Activated effector memory CD4-positive, alpha-beta T cell treated with anti-CD3 and anti-CD28 coated beads, Interleukin-2, amount 50 U/mL, for 16 hours (primary cell): ENCODE data around the gene TRAPPC10.

Source experiments
- DNase-seq: peaks from one replicate; pipeline ENCODE4 v3.0.0-alpha.2; 2020

TRAPPC10 gene

GRCh38 chr21:44011579-44012473, at the start of gene TRAPPC10:
Gene TRAPPC10, plus strand, starts transcription at chr21:44012309. Its CDS starts 185 bp downstream, at chr21:44012494.
- peak; percentile 93 for DNase-seq

- DNase-seq, result no peak
Observed at GRCh38 chr21:43965911-43966585, 46.1 kb upstream of the TRAPPC10 start.

GRCh38 chr21:43966946-43967512, 45.1 kb upstream of the TRAPPC10 start:
- no peak for DNase-seq

- DNase-seq, result no peak
Observed at GRCh38 chr21:43967981-43968380, 44.1 kb upstream of the TRAPPC10 start.

GRCh38 chr21:43968410-43969114, 43.5 kb upstream of the TRAPPC10 start:
- DNase-seq, result no peak

GRCh38 chr21:43969115-43969444, 43.0 kb upstream of the TRAPPC10 start:
- DNase-seq, result no peak

- no peak for DNase-seq
Observed at GRCh38 chr21:43970551-43970950, 41.6 kb upstream of the TRAPPC10 start.

DNA sequence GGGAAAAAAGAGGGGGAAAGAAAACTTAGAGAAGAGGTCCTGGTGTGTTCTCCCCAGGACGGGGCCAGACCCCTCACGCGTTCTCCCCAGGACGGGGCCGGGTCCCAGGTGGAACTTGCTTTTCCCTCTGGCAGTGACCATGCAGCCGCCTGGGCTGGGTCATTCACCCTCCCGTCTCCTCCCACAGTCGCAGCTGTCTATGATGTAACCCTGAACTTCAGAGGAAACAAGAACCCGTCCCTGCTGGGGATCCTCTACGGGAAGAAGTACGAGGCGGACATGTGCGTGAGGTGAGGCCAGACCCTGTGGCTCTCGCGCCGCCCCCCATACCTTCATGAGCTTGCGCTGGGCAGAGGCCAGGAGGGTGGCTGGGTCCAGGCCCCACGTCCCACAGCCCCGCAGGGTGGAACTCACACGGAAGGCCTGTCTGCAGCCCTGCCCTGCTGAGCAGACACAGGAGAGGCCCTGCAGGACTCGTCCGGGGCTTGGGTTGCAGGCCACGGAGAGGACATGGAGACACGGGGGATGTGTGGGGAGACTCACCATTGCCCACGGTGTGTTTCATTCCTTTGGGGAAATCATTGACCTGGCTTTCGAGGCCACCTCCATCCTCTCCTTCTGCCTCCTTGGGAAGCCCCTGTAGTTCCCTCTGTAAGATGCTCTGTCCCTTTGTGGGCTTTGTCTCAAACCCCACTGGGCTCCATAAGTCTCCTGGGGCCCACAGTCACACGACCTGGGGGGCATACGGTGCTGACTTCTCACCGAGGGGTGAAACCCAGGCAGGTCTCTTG, 40.7 kb upstream of the TRAPPC10 start:
- DNase-seq, result no peak

- DNase-seq, result no peak
Observed at GRCh38 chr21:43971992-43972255, 40.2 kb upstream of the TRAPPC10 start.

DNA sequence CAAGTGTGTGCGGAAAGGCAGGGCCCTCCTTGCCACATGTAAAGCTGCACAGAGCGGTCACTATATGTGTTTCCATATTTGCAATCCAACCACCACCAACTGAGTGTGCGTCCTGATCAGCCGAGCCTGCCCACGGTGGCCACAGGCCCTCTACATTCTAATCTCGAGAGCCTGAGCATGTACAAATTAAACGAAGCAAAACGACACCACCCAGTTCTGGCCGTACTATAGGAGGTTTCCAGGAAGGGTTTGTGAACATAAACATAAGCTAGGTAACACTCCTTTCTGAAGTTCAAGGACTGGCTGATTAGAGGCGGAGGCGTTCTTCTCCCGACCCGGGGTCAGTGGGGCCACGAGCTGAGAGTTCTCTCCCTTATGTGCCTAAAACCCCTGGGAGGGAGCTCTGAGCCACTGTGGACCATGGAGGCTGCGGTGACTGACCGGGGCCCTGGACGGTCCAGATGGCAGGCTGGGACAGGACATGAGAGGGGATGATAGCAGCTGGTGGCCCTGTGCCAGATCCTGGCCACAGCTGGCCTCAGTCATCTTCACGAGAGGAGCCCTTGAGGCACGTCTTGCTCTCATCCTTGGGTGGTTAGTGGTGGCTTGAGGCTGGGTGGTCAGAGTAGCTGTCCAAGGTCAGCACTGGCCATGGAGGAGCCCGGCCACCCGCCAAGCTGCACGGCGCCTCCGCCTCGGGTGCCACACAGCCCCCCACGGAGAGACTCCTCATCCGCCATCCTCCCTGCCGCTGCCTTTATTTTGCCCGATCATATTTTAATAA, 39.1 kb upstream of the TRAPPC10 start:
- no peak for DNase-seq

GRCh38 chr21:43973634-43973955, 38.5 kb upstream of the TRAPPC10 start:
- no peak for DNase-seq

- no peak for DNase-seq
Observed at GRCh38 chr21:43974791-43975468, 37.2 kb upstream of the TRAPPC10 start.

GRCh38 chr21:43975469-43976098, 36.5 kb upstream of the TRAPPC10 start:
- peak; percentile 92 for DNase-seq

GRCh38 chr21:43976661-43977060, 35.4 kb upstream of the TRAPPC10 start:
- DNase-seq, result no peak

DNA sequence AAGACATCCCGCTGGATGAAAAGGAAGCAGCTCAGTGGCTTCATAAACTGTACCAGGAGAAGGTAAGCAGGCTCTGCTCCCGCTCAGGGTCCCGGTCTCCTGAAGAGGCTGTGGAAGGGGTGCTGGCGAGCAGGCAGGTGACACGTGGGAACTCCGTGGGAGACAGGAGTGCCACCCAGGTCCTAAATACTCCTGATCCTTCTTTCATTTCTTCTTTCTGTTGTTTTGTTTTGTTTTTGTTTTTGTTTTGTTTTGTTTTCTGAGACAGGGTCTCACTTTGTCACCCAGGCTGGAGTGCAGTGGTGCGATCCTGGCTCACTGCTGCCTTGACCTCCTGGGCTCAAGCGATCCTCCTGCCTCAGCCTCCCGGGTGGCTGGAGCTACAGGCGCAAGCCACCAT, 34.0 kb upstream of the TRAPPC10 start:
- no peak for DNase-seq

GRCh38 chr21:43979654-43980053, 32.5 kb upstream of the TRAPPC10 start:
- DNase-seq, result no peak

- no peak for DNase-seq
Observed at GRCh38 chr21:43981151-43981870, 30.8 kb upstream of the TRAPPC10 start.

DNA sequence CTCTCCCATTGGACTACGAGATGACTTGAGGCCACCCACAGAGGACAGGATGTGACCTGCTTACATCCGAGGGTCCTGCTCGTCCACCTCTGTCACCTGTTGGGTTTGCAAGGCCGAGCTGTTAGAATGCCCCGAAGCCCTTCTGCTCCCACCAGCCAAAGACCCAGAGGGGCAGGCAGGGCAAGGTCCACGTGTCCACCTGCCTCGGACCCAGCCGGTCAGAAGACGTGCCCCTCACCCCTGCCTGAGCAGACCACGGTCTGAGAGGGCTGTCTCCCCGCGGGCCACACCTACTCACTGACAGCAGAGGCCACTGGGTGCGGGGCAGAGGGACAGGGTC, 30.3 kb upstream of the TRAPPC10 start:
- DNase-seq, result no peak

- no peak for DNase-seq
Observed at GRCh38 chr21:43982489-43983078, 29.5 kb upstream of the TRAPPC10 start.

- DNase-seq, result no peak
Observed at GRCh38 chr21:43983390-43983789, 28.7 kb upstream of the TRAPPC10 start.
